K562 (cell line): Measurements from ENCODE around the gene IL26. TPM values are rescaled to one million over a fixed set of nuclear protein-coding genes. Genes with fewer than 3 reads are reported as not detected.
A peak's percentile ranks its signal among the peaks of the same experiment; 100 is the strongest.

Experiments used
- BDP1 ChIP-seq: IDR thresholded peaks from 3 replicates; pipeline ENCODE4 v1.6.1; 2011; ENCODE audit not compliant: insufficient read length, insufficient read depth
- MAFG ChIP-seq: fragments of 450-650 bp; conservative IDR thresholded peaks from 2 replicates; pipeline ENCODE4 v1.6.1; 2016; ENCODE audit warnings: missing genetic modification characterization, missing compliant biosample characterization
- MEF2D ChIP-seq: conservative IDR thresholded peaks from 2 replicates; pipeline ENCODE4 v1.6.1; 2016; ENCODE audit warnings: low read depth, missing genetic modification characterization, missing compliant biosample characterization
- TCF7 ChIP-seq: sonication (generic); IDR thresholded peaks from 2 replicates; pipeline ENCODE4 v1.6.1; 2016; ENCODE audit warnings: antibody characterized with exemption, borderline replicate concordance
- ZFP30 ChIP-seq: fragments of 250-450 bp; sonication (Bioruptor Pico); IDR thresholded peaks from 2 replicates; pipeline ENCODE4 v1.8.0; 2022; ENCODE audit warnings: moderate library complexity, mild to moderate bottlenecking, inconsistent platforms, borderline replicate concordance
- ZNF133 ChIP-seq: fragments of 250-450 bp; sonication (Bioruptor Pico); IDR thresholded peaks from 2 replicates; pipeline ENCODE4 v1.4.0; 2020; ENCODE audit warnings: mild to moderate bottlenecking
- ZNF224 ChIP-seq: sonication (generic); formaldehyde crosslinking; IDR thresholded peaks from 2 replicates; pipeline ENCODE4 v1.8.0; 2022; ENCODE audit warnings: mild to moderate bottlenecking, missing genetic modification reagents
- ZNF561 ChIP-seq: fragments of 450-650 bp; formaldehyde crosslinking; conservative IDR thresholded peaks from 2 replicates; pipeline ENCODE4 v1.4.0; 2020; ENCODE audit warnings: mild to moderate bottlenecking, moderate library complexity
- polyA plus RNA-seq, 8 experiments: library from polyadenylated mRNA; depleted of rRNA in 4 of 8; stranded (reverse) in 5 of 8; unstranded in 3 of 8; fragments of >200 nt; fragmentation: Nextera tagmentation in 2 of 8; fragmentation: Illumina TruSeq in 1 of 8; extraction: Ambion mirVana in 2 of 8; extraction: Trizol in 1 of 8; gene quantifications; 2 replicates each; pipeline versions ENCODE4 v1.2.1 to v1.2.3, GENCODE V29; 2011 to 2014; ENCODE audit warnings: inconsistent platforms in 1 of 8, missing spikeins in 1 of 8
- total RNA-seq, 7 experiments: library from RNA; depleted of rRNA in 6 of 7; stranded (reverse); fragments of >200 nt in 6 of 7; fragmentation: Illumina TruSeq in 2 of 7; extraction: Trizol in 2 of 7; gene quantifications; 2 replicates each; pipeline versions ENCODE4 v1.2.1 to v1.2.3, GENCODE V29; 2011 to 2021; ENCODE audit warnings: low replicate concordance in 1 of 7
- TF ChIP-seq, protein P1 (sequence below): fragments of 450-650 bp; IDR thresholded peaks from 2 replicates; pipeline ENCODE4 v1.6.1; 2016; ENCODE audit warnings: low read depth
- TF ChIP-seq, protein P2 (sequence below): fragments of 450-650 bp; IDR thresholded peaks from 2 replicates; pipeline ENCODE4 v1.6.1; 2016

Gene IL26
- total and polyA plus RNA-seq, 9 of the 15 experiments (the other 6 are each of a cell fraction or from before 2014, with no cell fraction given): not detected

DNA sequence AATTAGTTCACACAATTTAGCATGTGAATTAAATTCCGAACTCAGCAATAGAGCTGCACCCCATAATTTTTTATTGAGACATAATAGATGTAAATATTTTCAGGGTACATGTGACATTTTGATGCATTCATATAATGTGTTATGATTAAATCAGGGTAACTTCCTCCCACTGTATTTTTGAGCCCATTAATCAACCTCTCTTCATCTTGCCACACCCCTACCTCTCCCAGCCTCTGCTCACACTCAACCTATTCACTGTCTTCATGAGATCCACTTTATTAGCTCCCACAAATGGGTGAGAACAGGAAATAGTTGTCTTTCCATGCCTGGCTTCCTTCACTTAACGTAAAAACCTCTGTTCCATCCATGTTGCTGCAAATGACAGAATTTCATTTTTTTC lies 14.7 kb downstream of the IL26 start (continued):
- TF ChIP-seq ZFP30: no peak
- no peak for TF ChIP-seq MEF2D (tag)
- no peak for TF ChIP-seq ZNF133
- TF ChIP-seq, protein P1, sequence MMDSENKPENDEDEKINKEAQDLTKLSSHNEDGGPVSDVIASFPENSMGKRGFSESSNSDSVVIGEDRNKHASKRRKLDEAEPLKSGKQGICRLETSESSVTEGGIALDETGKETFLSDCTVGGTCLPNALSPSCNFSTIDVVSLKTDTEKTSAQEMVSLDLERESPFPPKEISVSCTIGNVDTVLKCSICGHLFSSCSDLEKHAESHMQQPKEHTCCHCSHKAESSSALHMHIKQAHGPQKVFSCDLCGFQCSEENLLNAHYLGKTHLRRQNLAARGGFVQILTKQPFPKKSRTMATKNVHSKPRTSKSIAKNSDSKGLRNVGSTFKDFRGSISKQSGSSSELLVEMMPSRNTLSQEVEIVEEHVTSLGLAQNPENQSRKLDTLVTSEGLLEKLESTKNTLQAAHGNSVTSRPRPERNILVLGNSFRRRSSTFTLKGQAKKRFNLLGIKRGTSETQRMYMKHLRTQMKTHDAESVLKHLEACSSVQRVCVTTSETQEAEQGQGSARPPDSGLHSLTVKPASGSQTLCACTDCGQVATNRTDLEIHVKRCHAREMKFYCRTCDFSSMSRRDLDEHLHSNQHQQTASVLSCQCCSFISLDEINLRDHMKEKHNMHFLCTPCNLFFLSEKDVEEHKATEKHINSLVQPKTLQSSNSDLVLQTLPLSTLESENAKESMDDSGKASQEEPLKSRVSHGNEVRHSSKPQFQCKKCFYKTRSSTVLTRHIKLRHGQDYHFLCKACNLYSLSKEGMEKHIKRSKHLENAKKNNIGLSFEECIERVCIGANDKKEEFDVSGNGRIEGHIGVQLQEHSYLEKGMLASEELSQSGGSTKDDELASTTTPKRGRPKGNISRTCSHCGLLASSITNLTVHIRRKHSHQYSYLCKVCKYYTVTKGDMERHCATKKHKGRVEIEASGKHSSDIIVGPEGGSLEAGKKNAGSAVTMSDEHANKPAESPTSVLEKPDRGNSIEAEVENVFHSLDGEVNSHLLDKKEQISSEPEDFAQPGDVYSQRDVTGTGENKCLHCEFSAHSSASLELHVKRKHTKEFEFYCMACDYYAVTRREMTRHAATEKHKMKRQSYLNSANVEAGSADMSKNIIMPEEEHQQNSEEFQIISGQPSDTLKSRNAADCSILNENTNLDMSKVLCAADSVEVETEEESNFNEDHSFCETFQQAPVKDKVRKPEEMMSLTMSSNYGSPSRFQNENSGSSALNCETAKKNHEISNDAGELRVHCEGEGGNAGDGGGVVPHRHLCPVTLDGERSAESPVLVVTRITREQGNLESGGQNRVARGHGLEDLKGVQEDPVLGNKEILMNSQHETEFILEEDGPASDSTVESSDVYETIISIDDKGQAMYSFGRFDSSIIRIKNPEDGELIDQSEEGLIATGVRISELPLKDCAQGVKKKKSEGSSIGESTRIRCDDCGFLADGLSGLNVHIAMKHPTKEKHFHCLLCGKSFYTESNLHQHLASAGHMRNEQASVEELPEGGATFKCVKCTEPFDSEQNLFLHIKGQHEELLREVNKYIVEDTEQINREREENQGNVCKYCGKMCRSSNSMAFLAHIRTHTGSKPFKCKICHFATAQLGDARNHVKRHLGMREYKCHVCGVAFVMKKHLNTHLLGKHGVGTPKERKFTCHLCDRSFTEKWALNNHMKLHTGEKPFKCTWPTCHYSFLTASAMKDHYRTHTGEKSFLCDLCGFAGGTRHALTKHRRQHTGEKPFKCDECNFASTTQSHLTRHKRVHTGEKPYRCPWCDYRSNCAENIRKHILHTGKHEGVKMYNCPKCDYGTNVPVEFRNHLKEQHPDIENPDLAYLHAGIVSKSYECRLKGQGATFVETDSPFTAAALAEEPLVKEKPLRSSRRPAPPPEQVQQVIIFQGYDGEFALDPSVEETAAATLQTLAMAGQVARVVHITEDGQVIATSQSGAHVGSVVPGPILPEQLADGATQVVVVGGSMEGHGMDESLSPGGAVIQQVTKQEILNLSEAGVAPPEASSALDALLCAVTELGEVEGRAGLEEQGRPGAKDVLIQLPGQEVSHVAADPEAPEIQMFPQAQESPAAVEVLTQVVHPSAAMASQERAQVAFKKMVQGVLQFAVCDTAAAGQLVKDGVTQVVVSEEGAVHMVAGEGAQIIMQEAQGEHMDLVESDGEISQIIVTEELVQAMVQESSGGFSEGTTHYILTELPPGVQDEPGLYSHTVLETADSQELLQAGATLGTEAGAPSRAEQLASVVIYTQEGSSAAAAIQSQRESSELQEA: no peak
- TF ChIP-seq, protein P2, sequence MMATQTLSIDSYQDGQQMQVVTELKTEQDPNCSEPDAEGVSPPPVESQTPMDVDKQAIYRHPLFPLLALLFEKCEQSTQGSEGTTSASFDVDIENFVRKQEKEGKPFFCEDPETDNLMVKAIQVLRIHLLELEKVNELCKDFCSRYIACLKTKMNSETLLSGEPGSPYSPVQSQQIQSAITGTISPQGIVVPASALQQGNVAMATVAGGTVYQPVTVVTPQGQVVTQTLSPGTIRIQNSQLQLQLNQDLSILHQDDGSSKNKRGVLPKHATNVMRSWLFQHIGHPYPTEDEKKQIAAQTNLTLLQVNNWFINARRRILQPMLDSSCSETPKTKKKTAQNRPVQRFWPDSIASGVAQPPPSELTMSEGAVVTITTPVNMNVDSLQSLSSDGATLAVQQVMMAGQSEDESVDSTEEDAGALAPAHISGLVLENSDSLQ: peak; percentile 22; the same call in 1 of the 2 replicates
- no peak for TF ChIP-seq BDP1
- no peak for TF ChIP-seq ZNF224 (CRISPR knock-in tag)
- TF ChIP-seq MAFG: no peak
- no peak for TF ChIP-seq ZNF561 (CRISPR knock-in tag)
- TF ChIP-seq TCF7: no peak
